Upper lobe of left lung (tissue), 6 donors: ENCODE results near the gene SLC22A2. TPM values are rescaled to one million over a fixed set of nuclear protein-coding genes. Genes with fewer than 3 reads are reported as not detected.
"Not testable (repeated sequence)": the region's sequence is repeated elsewhere in the genome, so short reads cannot be mapped to it uniquely, and the experiment has no call there.

Source experiments
- ATAC-seq, 2 donors: fragments of 200-7000 bp; cut with Tn5 transposase; one replicate each; pipeline ENCODE4 v1.9.1; 2022; ENCODE audit warnings: mild to moderate bottlenecking in 2 of 2, moderate library complexity in 2 of 2; ENCODE audit not compliant: low FRiP score in 2 of 2
- DNase-seq, 2 donors: peaks; one replicate each; pipeline ENCODE4 v3.0.0-alpha.2; 2019 to 2020
- H3K27ac ChIP-seq, 4 donors: fragments of 200-600 bp; sonication (generic); one replicate each; pipeline ENCODE4 v1.5.1; 2016 to 2019
- H3K27me3 ChIP-seq, 4 donors: fragments of 200-600 bp; sonication (generic); one replicate each; pipeline ENCODE4 v1.5.1; 2017 to 2019
- H3K36me3 ChIP-seq, 4 donors: fragments of 200-600 bp; sonication (generic); one replicate each; pipeline ENCODE4 v1.5.1; 2016 to 2019
- H3K4me1 ChIP-seq, 4 donors: fragments of 200-600 bp; sonication (generic); one replicate each; pipeline ENCODE4 v1.5.1; 2018 to 2019
- H3K4me3 ChIP-seq, 4 donors: fragments of 200-600 bp; sonication (generic); one replicate each; pipeline ENCODE4 v1.5.1; 2017 to 2019; ENCODE audit warnings: mild to moderate bottlenecking in 2 of 4, moderate library complexity in 1 of 4
- H3K9me3 ChIP-seq, 4 donors: fragments of 200-600 bp; sonication (generic); one replicate each; pipeline ENCODE4 v1.5.1; 2018 to 2019
- CTCF ChIP-seq, 6 experiments: fragments of 450-650 bp in 4 of 6; fragments of 200-600 bp in 2 of 6; sonication (generic) in 2 of 6; IDR thresholded peaks; one replicate each; pipeline ENCODE4 v1.5.1; 2016 to 2019; ENCODE audit warnings: antibody characterized with exemption in 6 of 6
- EP300 ChIP-seq, 4 donors: sonication (generic); formaldehyde crosslinking; IDR thresholded peaks; one replicate each; pipeline ENCODE4 v1.5.1; 2017; ENCODE audit warnings: antibody characterized with exemption in 4 of 4, control low read depth in 2 of 4
- POLR2A ChIP-seq, 4 donors: fragments of 450-650 bp; IDR thresholded peaks; one replicate each; pipeline ENCODE4 v1.5.1; 2016 to 2017; ENCODE audit warnings: antibody characterized with exemption in 4 of 4, mild to moderate bottlenecking in 2 of 4
- POLR2AphosphoS5 ChIP-seq, 2 donors: sonication (generic); formaldehyde crosslinking; IDR thresholded peaks; one replicate each; pipeline ENCODE4 v1.5.1; 2017; ENCODE audit warnings: antibody characterized with exemption in 2 of 2
- WGBS, 2 donors: methylation state at CpG; one replicate each; pipeline ENCODE4 v1.1.5; 2017 to 2018; 5-methylcytosine and 5-hydroxymethylcytosine counted together
- total RNA-seq, 6 donors: library from RNA; depleted of rRNA in 4 of 6; stranded (reverse); fragments of >200 nt in 4 of 6; gene quantifications; one replicate each; pipeline versions ENCODE4 v1.1.0 to v1.2.1, GENCODE V29; 2016 to 2021
- donor health status: DM: no; HTN: no; CAD: no; lungs with moderate emphysema.
- donor health status: DM: no; HTN: yes; CAD: no; lungs with severe emphysema.

Gene SLC22A2
- total RNA-seq = not detected

- Histone ChIP-seq H3K27me3 (no peaks in the 10 kb centered on the region), H3K4me3 (no peak within 1 kb of the TSS), H3K9me3 (no peaks in the 10 kb centered on the region), H3K4me1 (no peaks in the 10 kb centered on the region), H3K27ac (no peak within 1 kb of the TSS), H3K36me3 (no peaks in the 10 kb centered on the region)
- ATAC-seq = peak in 1 of 2 donors; percentile 16
- 87 to 94% methylated on average over 33 to 43 of the region's 43 CpGs for WGBS, 2 donors
- DNase-seq = peak in 1 of 2 donors; percentile 64
- TF ChIP-seq POLR2AphosphoS5 (IDR thresholded peaks at IDR 0.05) (no peak), EP300 (IDR thresholded peaks at IDR 0.05) (no peak), POLR2A (IDR thresholded peaks at IDR 0.05) (no peak)
These were observed at the start of gene SLC22A2 for GRCh38 chr6:160258346-160259142. TSS of gene SLC22A2 (minus strand) at chr6:160258821. CDS start at chr6:160258757, 64 bp downstream.

- Histone ChIP-seq H3K4me3 (no peak overlapping the region), H3K27ac (no peak overlapping the region), H3K9me3 (peaks cover 7 to 12% (median 9%) of the 10 kb centered on the region in 4 donors), H3K27me3 (no peaks in the 10 kb centered on the region), H3K36me3 (no peaks in the 10 kb centered on the region), H3K4me1 (no peaks in the 10 kb centered on the region)
- WGBS, 2 donors = 40 to 54% methylated on average over 7 of the region's 7 CpGs
- no peak for DNase-seq
- no peak for ATAC-seq
- TF ChIP-seq POLR2AphosphoS5 (IDR thresholded peaks at IDR 0.05) = no peak
- TF ChIP-seq EP300 (IDR thresholded peaks at IDR 0.05) = no peak
- no peak for TF ChIP-seq POLR2A (IDR thresholded peaks at IDR 0.05)
These were observed 47.5 kb upstream of the SLC22A2 start for GRCh38 chr6:160305926-160306713.

- Histone ChIP-seq H3K27ac (no peak overlapping the region), H3K4me3 (no peak overlapping the region), H3K36me3 (no peaks in the 10 kb centered on the region), H3K9me3 (no peaks in the 10 kb centered on the region), H3K4me1 (no peaks in the 10 kb centered on the region), H3K27me3 (no peaks in the 10 kb centered on the region)
- TF ChIP-seq CTCF (IDR thresholded peaks at IDR 0.05) (no peak), POLR2AphosphoS5 (IDR thresholded peaks at IDR 0.05) (no peak), POLR2A (IDR thresholded peaks at IDR 0.05) (no peak), EP300 (IDR thresholded peaks at IDR 0.05) (no peak)
- WGBS, 2 donors = 51 to 67% methylated on average over 2 of the region's 2 CpGs
- ATAC-seq (no peak), DNase-seq (no peak)
These were observed 45.2 kb upstream of the SLC22A2 start for GRCh38 chr6:160303806-160304205.

GRCh38 chr6:160302431-160303082, 43.9 kb upstream of the SLC22A2 start:
- 76 to 77% methylated on average over 2 of the region's 2 CpGs for WGBS, 2 donors
- not testable (repeated sequence) for H3K36me3 ChIP-seq, H3K4me1 ChIP-seq, H3K27ac ChIP-seq, H3K27me3 ChIP-seq, H3K9me3 ChIP-seq, DNase-seq, ATAC-seq, H3K4me3 ChIP-seq

GRCh38 chr6:160301339-160301738, 42.7 kb upstream of the SLC22A2 start:
- DNase-seq (no peak), ATAC-seq (no peak)
- no peak overlapping the region for H3K27ac ChIP-seq
- no peaks in the 10 kb centered on the region for H3K27me3 ChIP-seq
- 34 to 80% methylated on average over 3 to 4 of the region's 4 CpGs for WGBS, 2 donors
- H3K4me1 ChIP-seq = no peaks in the 10 kb centered on the region
- H3K4me3 ChIP-seq = no peak overlapping the region
- no peaks in the 10 kb centered on the region for H3K36me3 ChIP-seq
- TF ChIP-seq POLR2AphosphoS5 (IDR thresholded peaks at IDR 0.05) (no peak), EP300 (IDR thresholded peaks at IDR 0.05) (no peak), CTCF (IDR thresholded peaks at IDR 0.05) (no peak), POLR2A (IDR thresholded peaks at IDR 0.05) (no peak)
- no peaks in the 10 kb centered on the region for H3K9me3 ChIP-seq
